ENCODE results near the gene HEXD.

GRCh38 chr17:82483204-82483660, 65.1 kb downstream of the HEXD start:
- TF ChIP-seq POLR2A (IDR thresholded peaks at IDR 0.05) (no peak), CTCF (IDR thresholded peaks at IDR 0.05) (no peak)
